Esophagus squamous epithelium (tissue), 5 donors: ENCODE results near the gene CPNE5. TPM values are rescaled to one million over a fixed set of nuclear protein-coding genes. Genes with fewer than 3 reads are reported as not detected.

Experiments
- DNase-seq: peaks from one replicate; lab custom pipeline; 2025; lab: John Stamatoyannopoulos, UW
- H3K27ac ChIP-seq, 4 donors: fragments of 200-600 bp; sonication (generic); one replicate each; pipeline ENCODE4 v1.5.1; 2016 to 2019; ENCODE audit warnings: mild to moderate bottlenecking in 1 of 4
- H3K27me3 ChIP-seq, 4 donors: fragments of 200-600 bp; sonication (generic); 1 replicate in 3 of 4; 2 replicates in 1 of 4; pipeline versions ENCODE4 v1.5.1 to v1.6.0; 2017 to 2021; ENCODE audit warnings: antibody characterized with exemption in 1 of 4
- H3K36me3 ChIP-seq, 3 donors: fragments of 200-600 bp; sonication (generic); one replicate each; pipeline ENCODE4 v1.5.1; 2016 to 2019
- H3K4me1 ChIP-seq, 3 donors: fragments of 200-600 bp; sonication (generic); one replicate each; pipeline ENCODE4 v1.5.1; 2017 to 2019
- H3K4me3 ChIP-seq, 4 donors: fragments of 200-600 bp; sonication (generic); 1 replicate in 3 of 4; 2 replicates in 1 of 4; pipeline ENCODE4 v1.5.1; 2016 to 2019; ENCODE audit warnings: mild to moderate bottlenecking in 2 of 4, moderate library complexity in 1 of 4
- H3K9me3 ChIP-seq, 3 donors: fragments of 200-600 bp; sonication (generic); one replicate each; pipeline ENCODE4 v1.5.1; 2016 to 2019
- CTCF ChIP-seq, 6 experiments: fragments of 450-650 bp in 4 of 6; fragments of 200-600 bp in 2 of 6; sonication (generic) in 2 of 6; IDR thresholded peaks; one replicate each; pipeline ENCODE4 v1.5.1; 2016 to 2019; ENCODE audit warnings: antibody characterized with exemption in 6 of 6, mild to moderate bottlenecking in 4 of 6, moderate library complexity in 4 of 6
- POLR2A ChIP-seq, 4 donors: fragments of 450-650 bp; IDR thresholded peaks; one replicate each; pipeline ENCODE4 v1.6.1; 2017; ENCODE audit warnings: antibody characterized with exemption in 4 of 4, mild to moderate bottlenecking in 4 of 4, moderate library complexity in 3 of 4
- WGBS, 2 donors: methylation state at CpG; one replicate each; pipeline ENCODE4 v1.1.5; 2018; 5-methylcytosine and 5-hydroxymethylcytosine counted together
- intact Hi-C: fragments of 100-400 bp; cut with DNase I; formaldehyde crosslinking; loops from one replicate; pipeline ENCODE4 v1.15.0; 2022
- total RNA-seq, 4 donors: library from RNA; depleted of rRNA; stranded (reverse); fragments of >200 nt; gene quantifications; one replicate each; pipeline ENCODE4 v1.1.0, GENCODE V29; 2016
- donor health status: DM: yes; HTN: yes; CAD: no.

The CPNE5 gene
- total RNA-seq, 4 donors from 2014 or later = 1.2 to 2.5 (median 1.5) TPM

- Histone ChIP-seq H3K36me3 (peaks cover 0 to 43% (median 3%) of the 10 kb centered on the region in 3 donors), H3K4me3 (no peak overlapping the region), H3K4me1 (peaks cover 0 to 32% (median 6%) of the 10 kb centered on the region in 3 donors), H3K27ac (peak overlapping the region; percentile 50 to 79 (median 65)), H3K9me3 (no peaks in the 10 kb centered on the region), H3K27me3 (no peaks in the 10 kb centered on the region)
- DNase-seq = no peak
- TF ChIP-seq CTCF (IDR thresholded peaks at IDR 0.05) (no peak), POLR2A (IDR thresholded peaks at IDR 0.05) (no peak)
- WGBS, 2 donors = 73 to 80% methylated on average over 4 of the region's 4 CpGs
- intact Hi-C loops = no loop called here
Measured at GRCh38 chr6:36862848-36863382, 23.7 kb upstream of the CPNE5 start.

- intact Hi-C loops = no loop called here
- 55 to 56% methylated on average over 6 of the region's 8 CpGs for WGBS, 2 donors
- no peaks in the 10 kb centered on the region for H3K9me3 ChIP-seq
- DNase-seq = no peak
- TF ChIP-seq CTCF (IDR thresholded peaks at IDR 0.05) = no peak
- TF ChIP-seq POLR2A (IDR thresholded peaks at IDR 0.05) = no peak
- no peak overlapping the region for H3K4me3 ChIP-seq
- H3K4me1 ChIP-seq = peaks cover 0 to 32% (median 6%) of the 10 kb centered on the region in 3 donors
- peaks cover 0 to 37% (median 0%) of the 10 kb centered on the region in 3 donors for H3K36me3 ChIP-seq
- peak overlapping the region; percentile 50 to 79 (median 65) for H3K27ac ChIP-seq
- no peaks in the 10 kb centered on the region for H3K27me3 ChIP-seq
Measured at GRCh38 chr6:36862164-36862847, 23.1 kb upstream of the CPNE5 start.

- DNase-seq = no peak
- 66 to 87% methylated on average over 6 of the region's 7 CpGs for WGBS, 2 donors
- TF ChIP-seq CTCF (IDR thresholded peaks at IDR 0.05) = no peak
- Histone ChIP-seq H3K27ac (no peak overlapping the region), H3K4me1 (peaks cover 0 to 36% (median 6%) of the 10 kb centered on the region in 3 donors), H3K27me3 (no peaks in the 10 kb centered on the region), H3K36me3 (peaks cover 0 to 37% (median 0%) of the 10 kb centered on the region in 3 donors), H3K4me3 (no peak overlapping the region), H3K9me3 (no peaks in the 10 kb centered on the region)
- intact Hi-C loops = no loop called here
Measured at GRCh38 chr6:36860126-36860525, 20.9 kb upstream of the CPNE5 start.

GRCh38 chr6:36858407-36858981 lies 19.2 kb upstream of the CPNE5 start:
- Histone ChIP-seq H3K36me3 (peaks cover 0 to 34% (median 0%) of the 10 kb centered on the region in 3 donors), H3K27me3 (no peaks in the 10 kb centered on the region), H3K4me3 (no peak overlapping the region), H3K27ac (peak overlapping the region; percentile 31 to 62 (median 34)), H3K4me1 (peaks cover 4 to 41% (median 9%) of the 10 kb centered on the region in 3 donors), H3K9me3 (no peaks in the 10 kb centered on the region)
- 33 to 40% methylated on average over 3 to 4 of the region's 6 CpGs for WGBS, 2 donors
- TF ChIP-seq CTCF (IDR thresholded peaks at IDR 0.05) (no peak), POLR2A (IDR thresholded peaks at IDR 0.05) (no peak)
- DNase-seq = no peak
- intact Hi-C loops = no loop called here

GRCh38 chr6:36857325-36857724 lies 18.1 kb upstream of the CPNE5 start:
- intact Hi-C loops = no loop called here
- H3K9me3 ChIP-seq = no peaks in the 10 kb centered on the region
- H3K27me3 ChIP-seq = no peaks in the 10 kb centered on the region
- H3K4me3 ChIP-seq = no peak overlapping the region
- peaks cover 9 to 42% (median 13%) of the 10 kb centered on the region in 3 donors for H3K4me1 ChIP-seq
- peak overlapping the region in 1 of 4 donors; percentile 33 for H3K27ac ChIP-seq
- WGBS, 2 donors = 93 to 94% methylated on average over 2 to 4 of the region's 4 CpGs
- peaks cover 0 to 28% (median 0%) of the 10 kb centered on the region in 3 donors for H3K36me3 ChIP-seq
- no peak for TF ChIP-seq POLR2A (IDR thresholded peaks at IDR 0.05)
- no peak for TF ChIP-seq CTCF (IDR thresholded peaks at IDR 0.05)
- no peak for DNase-seq
